ENCODE results near the gene AKAP7. TPM values are rescaled to one million over a fixed set of nuclear protein-coding genes. Genes with fewer than 3 reads are reported as not detected.

AKAP7 gene
- total RNA-seq, 2 experiments from 2014 or later, result 6.2 to 6.5 TPM

DNA sequence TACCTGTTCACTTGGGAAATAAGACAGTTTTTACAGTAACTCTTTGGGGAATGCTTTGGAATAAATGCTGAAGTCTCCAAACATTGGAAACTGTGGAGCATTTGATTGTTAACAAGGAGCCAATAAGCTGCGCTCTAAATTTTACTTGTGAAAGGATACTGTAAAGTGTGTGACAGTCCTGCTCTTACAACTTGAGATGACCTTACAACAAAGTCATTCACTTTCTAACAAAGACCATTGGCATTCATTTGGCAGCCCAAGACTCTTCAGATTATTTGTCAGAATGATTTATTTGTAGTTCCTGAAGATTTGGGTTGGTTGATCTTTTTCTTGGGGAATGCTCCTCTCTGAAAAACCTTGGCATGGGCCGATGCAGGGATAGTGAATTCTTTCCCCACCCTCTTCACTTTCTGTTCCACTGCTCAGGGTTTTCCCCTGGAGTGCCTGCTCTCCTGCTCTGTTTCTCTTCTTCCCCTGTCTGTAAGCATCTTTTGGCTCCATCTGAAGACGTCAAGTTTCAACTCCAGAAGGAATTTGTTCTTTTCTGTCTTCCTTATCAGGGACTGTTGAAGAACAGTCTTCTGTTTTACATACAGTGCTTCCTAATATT lies 116.4 kb downstream of the AKAP7 start:
- DNase-seq, result no peak
- Mint-ChIP-seq H3K27me3 (no peaks in the 10 kb centered on the region), H3K9me3 (no peaks in the 10 kb centered on the region), H3K4me3 (no peak overlapping the region), H3K36me3 (ENCODE audit: low read depth) (no peaks in the 10 kb centered on the region), H3K4me1 (ENCODE audit: low read depth) (peaks cover 41% of the 10 kb centered on the region), H3K27ac (no peak overlapping the region)
- intact Hi-C loops (cut with micrococcal nuclease), result no loop called here
- TF ChIP-seq, protein P1, sequence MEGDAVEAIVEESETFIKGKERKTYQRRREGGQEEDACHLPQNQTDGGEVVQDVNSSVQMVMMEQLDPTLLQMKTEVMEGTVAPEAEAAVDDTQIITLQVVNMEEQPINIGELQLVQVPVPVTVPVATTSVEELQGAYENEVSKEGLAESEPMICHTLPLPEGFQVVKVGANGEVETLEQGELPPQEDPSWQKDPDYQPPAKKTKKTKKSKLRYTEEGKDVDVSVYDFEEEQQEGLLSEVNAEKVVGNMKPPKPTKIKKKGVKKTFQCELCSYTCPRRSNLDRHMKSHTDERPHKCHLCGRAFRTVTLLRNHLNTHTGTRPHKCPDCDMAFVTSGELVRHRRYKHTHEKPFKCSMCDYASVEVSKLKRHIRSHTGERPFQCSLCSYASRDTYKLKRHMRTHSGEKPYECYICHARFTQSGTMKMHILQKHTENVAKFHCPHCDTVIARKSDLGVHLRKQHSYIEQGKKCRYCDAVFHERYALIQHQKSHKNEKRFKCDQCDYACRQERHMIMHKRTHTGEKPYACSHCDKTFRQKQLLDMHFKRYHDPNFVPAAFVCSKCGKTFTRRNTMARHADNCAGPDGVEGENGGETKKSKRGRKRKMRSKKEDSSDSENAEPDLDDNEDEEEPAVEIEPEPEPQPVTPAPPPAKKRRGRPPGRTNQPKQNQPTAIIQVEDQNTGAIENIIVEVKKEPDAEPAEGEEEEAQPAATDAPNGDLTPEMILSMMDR (IDR thresholded peaks at IDR 0.05), result no peak
- ATAC-seq, result no peak
- ChIA-PET CTCF (interaction anchor here (1.5 kb wide), 1 partner anchor 52 kb away, joined by 3 read pairs; no protein-coding TSS in a partner anchor), POLR2A (interaction anchor here (0.6 kb wide), 1 partner anchor 1711 kb away, joined by 3 read pairs; no protein-coding TSS in a partner anchor)

DNA sequence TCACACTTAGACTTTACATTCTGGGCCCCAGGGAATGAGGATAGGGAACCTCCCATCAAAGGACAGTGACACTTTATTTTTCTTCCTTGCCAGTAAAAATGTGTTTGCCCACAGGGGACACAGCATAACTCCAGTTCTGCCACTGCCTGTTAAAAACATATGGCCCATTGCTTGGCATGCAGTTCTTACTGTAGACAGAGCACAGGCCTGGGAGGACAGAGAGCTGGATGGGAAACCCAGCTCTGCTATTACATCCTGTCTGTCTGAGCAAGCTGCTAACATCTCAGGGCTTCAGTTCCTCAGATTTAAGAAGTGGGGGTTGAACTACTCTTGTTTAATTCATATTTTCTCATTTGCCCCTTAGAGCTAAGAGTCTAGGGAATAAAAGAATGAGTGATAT lies 120.2 kb downstream of the AKAP7 start:
- H3K4me1 Mint-ChIP-seq (ENCODE audit: low read depth), result peaks cover 45% of the 10 kb centered on the region
- CTCF ChIA-PET, result interaction anchor here (2.0 kb wide), 1 partner anchor 56 kb away, joined by 5 read pairs; no protein-coding TSS in a partner anchor
- peaks cover 6% of the 10 kb centered on the region for H3K36me3 Mint-ChIP-seq (ENCODE audit: low read depth)
- no peak overlapping the region for H3K4me3 Mint-ChIP-seq
- POLR2A ChIA-PET, result no interaction called here
- ATAC-seq, result no peak
- TF ChIP-seq, protein P1 (IDR thresholded peaks at IDR 0.05), result no peak
- DNase-seq, result no peak
- no peak overlapping the region for H3K27ac Mint-ChIP-seq
- peaks cover 6% of the 10 kb centered on the region for H3K9me3 Mint-ChIP-seq
- intact Hi-C loops (cut with micrococcal nuclease), result no loop called here
- no peaks in the 10 kb centered on the region for H3K27me3 Mint-ChIP-seq

DNA sequence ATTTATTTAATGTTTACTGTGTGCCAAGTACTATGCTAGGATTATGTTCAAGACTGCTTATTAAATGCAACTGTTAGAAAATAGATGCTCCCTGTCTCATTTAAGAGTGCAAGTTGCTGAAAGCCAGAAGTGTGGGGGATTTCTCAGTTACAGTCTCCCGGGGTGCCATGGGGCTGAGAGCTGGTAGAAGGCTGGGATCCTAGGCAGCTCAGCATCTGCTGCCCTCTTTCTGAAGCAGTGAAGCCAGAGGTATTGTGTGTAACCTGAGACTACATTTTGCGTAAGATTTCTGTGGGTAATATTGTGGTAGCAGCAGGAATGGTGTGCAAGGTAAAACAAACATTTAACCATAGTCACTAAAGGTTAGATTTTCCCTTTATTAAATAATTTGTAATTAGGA lies 120.6 kb downstream of the AKAP7 start:
- H3K27ac Mint-ChIP-seq, result no peak overlapping the region
- H3K4me1 Mint-ChIP-seq (ENCODE audit: low read depth), result peaks cover 41% of the 10 kb centered on the region
- DNase-seq (no peak), ATAC-seq (no peak)
- no peak overlapping the region for H3K4me3 Mint-ChIP-seq
- no peaks in the 10 kb centered on the region for H3K27me3 Mint-ChIP-seq
- TF ChIP-seq, protein P1 (IDR thresholded peaks at IDR 0.05), result no peak
- peaks cover 7% of the 10 kb centered on the region for H3K9me3 Mint-ChIP-seq
- POLR2A ChIA-PET, result no interaction called here
- peaks cover 8% of the 10 kb centered on the region for H3K36me3 Mint-ChIP-seq (ENCODE audit: low read depth)
- CTCF ChIA-PET, result interaction anchor here (2.0 kb wide), 1 partner anchor 56 kb away, joined by 5 read pairs; no protein-coding TSS in a partner anchor
- intact Hi-C loops (cut with micrococcal nuclease), result no loop called here

DNA sequence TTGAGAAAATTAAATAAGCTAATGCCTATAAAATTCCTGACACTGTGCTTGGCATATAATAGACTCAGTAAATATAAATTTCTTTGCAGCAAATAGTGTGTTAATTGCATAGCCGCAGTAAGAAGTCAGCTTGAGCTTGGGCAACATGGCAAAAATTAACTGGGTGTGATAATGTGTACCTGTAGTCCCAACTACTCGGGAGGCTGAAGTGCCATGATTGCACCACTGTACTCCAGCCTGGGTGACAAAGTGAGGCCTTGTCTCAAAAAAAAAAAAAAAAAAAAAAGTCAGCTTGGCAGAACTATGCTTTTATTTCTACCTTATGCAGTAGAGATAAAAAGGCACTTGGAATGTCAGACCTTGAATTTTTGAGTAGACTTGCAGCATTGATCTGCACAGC lies 121.8 kb downstream of the AKAP7 start:
- H3K4me1 Mint-ChIP-seq (ENCODE audit: low read depth), result peaks cover 29% of the 10 kb centered on the region
- ChIA-PET POLR2A (no interaction called here), CTCF (interaction anchor here (2.0 kb wide), 1 partner anchor 57 kb away, joined by 5 read pairs; no protein-coding TSS in a partner anchor)
- peaks cover 9% of the 10 kb centered on the region for H3K9me3 Mint-ChIP-seq
- ATAC-seq, result no peak
- TF ChIP-seq, protein P1 (IDR thresholded peaks at IDR 0.05), result no peak
- no peak overlapping the region for H3K27ac Mint-ChIP-seq
- intact Hi-C loops (cut with micrococcal nuclease), result no loop called here
- DNase-seq, result no peak
- H3K4me3 Mint-ChIP-seq, result no peak overlapping the region
- H3K36me3 Mint-ChIP-seq (ENCODE audit: low read depth), result peaks cover 13% of the 10 kb centered on the region
- H3K27me3 Mint-ChIP-seq, result no peaks in the 10 kb centered on the region

DNA sequence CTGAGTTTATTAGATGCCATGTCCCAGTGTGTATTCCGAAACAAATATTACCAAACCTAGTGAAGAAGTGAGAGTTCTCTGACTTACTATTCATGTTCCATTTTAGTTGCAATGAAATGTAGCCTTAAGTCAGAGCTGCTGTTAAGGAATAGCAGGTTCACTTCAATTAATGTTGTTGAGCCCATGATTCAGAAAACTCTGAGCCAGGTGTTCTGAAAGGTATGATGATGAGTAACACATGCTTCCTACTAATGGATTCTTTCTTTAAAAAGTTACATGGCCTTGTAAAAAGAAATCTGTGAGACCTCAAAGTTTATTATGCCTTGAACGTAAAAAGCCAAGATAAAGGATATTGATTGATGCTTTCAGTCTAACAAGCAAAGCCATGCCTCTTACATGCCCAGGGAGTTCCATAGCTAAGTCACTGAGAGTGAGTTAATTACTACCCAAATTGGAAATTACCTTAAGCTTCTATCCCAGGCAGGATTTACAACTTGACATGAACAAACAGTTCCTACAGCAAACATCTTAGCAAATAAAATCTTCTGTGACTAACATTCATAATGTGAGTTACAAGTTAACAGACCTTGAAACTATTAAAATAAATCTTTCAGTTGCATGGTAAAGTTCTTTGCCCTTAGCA lies 122.9 kb downstream of the AKAP7 start:
- DNase-seq (no peak), ATAC-seq (no peak)
- ChIA-PET POLR2A (interaction anchor here (0.6 kb wide), 1 partner anchor 262 kb away, joined by 3 read pairs; no protein-coding TSS in a partner anchor), CTCF (interaction anchor here (0.6 to 1.3 kb wide), 4 partner anchors 25 to 555 kb away, joined by 3 read pairs; no protein-coding TSS in a partner anchor)
- Mint-ChIP-seq H3K9me3 (peaks cover 9% of the 10 kb centered on the region), H3K27me3 (no peaks in the 10 kb centered on the region), H3K36me3 (ENCODE audit: low read depth) (peaks cover 13% of the 10 kb centered on the region), H3K27ac (no peak overlapping the region), H3K4me3 (no peak overlapping the region), H3K4me1 (ENCODE audit: low read depth) (peaks cover 26% of the 10 kb centered on the region)
- TF ChIP-seq, protein P1 (IDR thresholded peaks at IDR 0.05), result no peak
- intact Hi-C loops (cut with micrococcal nuclease), result no loop called here

Data from activated CD8-positive, alpha-beta T cell treated with anti-CD3 and anti-CD28 coated beads for 36 hours (primary cell).